Suprapubic skin (tissue), 4 donors: ENCODE measurements around the gene SLCO3A1.

Experiments used
- CTCF ChIP-seq, 2 donors: fragments of 200-600 bp in 1 of 2; fragments of 450-650 bp in 1 of 2; sonication (generic) in 1 of 2; IDR thresholded peaks; one replicate each; pipeline ENCODE4 v1.5.1; 2016 to 2019; ENCODE audit warnings: antibody characterized with exemption in 2 of 2, mild to moderate bottlenecking in 1 of 2, moderate library complexity in 1 of 2
- EP300 ChIP-seq: sonication (generic); formaldehyde crosslinking; IDR thresholded peaks from one replicate; pipeline ENCODE4 v1.6.1; 2017; ENCODE audit warnings: antibody characterized with exemption
- POLR2A ChIP-seq, 2 donors: fragments of 450-650 bp; IDR thresholded peaks; one replicate each; pipeline ENCODE4 v1.6.1; 2017; ENCODE audit warnings: antibody characterized with exemption in 2 of 2, mild to moderate bottlenecking in 2 of 2, moderate library complexity in 2 of 2
- POLR2AphosphoS5 ChIP-seq, 3 donors: sonication (generic); formaldehyde crosslinking; IDR thresholded peaks; one replicate each; pipeline ENCODE4 v1.6.1; 2017; ENCODE audit warnings: antibody characterized with exemption in 3 of 3

- no peak for TF ChIP-seq CTCF (IDR thresholded peaks at IDR 0.05)
- TF ChIP-seq POLR2A (IDR thresholded peaks at IDR 0.05) = no peak
- TF ChIP-seq POLR2AphosphoS5 (IDR thresholded peaks at IDR 0.05) = no peak
- no peak for TF ChIP-seq EP300
Observed at GRCh38 chr15:91921188-91921842, 67.8 kb downstream of the SLCO3A1 start.
